Dermis blood vessel endothelial cell (primary cell): Measurements from ENCODE around the gene CASZ1. TPM values are rescaled to one million over a fixed set of nuclear protein-coding genes. Genes with fewer than 3 reads are reported as not detected.

Experiments used
- DNase-seq: peaks from one replicate; pipeline ENCODE4 v3.0.0; 2010
- total RNA-seq: library from RNA; depleted of rRNA; stranded (reverse); fragments of >200 nt; gene quantifications from 2 replicates; pipeline ENCODE4 v1.2.3, GENCODE V29; 2014

Gene CASZ1
- total RNA-seq, 1 donor from 2014 or later = 4.3 TPM

DNA sequence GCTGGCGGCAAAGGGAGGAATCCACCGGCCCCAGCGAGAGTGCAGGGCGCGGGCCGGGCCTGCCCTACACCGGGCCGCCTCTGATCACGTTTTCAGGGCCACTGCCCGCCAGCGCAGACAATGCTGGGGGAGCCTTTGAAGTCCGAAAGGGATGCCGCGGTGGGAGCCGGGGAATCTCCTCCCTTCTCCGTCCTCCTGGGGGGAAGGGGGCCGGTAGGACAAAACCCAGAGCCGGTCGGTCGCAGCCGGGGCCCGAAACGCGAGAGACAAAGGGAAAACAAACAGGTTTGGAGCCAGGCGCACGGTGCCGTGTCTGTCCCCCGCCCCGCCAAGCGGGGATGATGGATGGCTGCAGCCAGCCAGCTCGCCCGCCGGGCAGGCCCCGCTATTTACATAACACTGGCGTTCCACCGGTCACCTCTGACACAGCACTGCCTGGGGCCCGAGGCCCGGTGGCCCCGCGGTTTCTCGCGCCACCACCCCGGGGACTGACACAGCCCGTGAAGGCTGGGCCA is 92.0 kb downstream of the CASZ1 start:
- DNase-seq = no peak

DNA sequence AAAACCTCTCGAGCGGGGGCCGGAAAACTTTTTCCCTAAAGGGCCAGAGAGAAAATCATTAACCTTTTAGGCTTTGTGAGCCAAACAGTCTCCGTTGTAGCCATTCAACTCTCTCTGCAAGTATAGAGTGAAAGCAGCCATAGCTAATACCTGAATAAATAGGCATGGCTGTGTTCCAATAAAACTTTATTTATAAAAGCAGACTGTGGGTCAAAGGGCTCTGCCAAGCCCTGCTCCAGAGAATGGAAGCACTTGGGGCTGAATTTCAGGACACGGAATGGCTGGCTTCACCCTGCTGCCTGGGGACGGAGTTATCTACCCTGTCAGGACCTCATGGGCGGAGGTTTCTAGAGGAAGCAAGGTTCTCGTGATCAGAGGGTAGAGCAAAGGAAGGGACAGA is 92.7 kb downstream of the CASZ1 start:
- no peak for DNase-seq

DNA sequence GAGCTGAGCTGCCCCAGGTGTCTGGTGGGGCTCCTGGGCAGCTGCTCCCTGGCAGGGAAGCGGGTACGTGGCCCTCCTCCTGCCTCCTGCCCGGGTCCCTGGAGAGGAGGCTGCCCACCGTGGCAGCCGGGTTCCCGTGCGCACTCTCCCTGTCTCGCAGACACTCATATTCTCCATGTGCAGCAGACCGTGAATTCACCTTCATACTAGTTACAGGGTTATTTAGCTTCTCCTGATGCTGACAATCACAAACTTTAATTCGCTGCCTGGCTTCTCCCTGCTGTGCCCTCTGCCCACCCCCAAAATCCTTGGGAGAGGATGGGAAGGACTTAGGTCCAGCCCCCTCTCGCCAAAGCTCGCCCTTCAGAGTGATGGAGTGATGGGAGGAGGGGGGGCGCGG is 95.3 kb downstream of the CASZ1 start:
- no peak for DNase-seq

DNA sequence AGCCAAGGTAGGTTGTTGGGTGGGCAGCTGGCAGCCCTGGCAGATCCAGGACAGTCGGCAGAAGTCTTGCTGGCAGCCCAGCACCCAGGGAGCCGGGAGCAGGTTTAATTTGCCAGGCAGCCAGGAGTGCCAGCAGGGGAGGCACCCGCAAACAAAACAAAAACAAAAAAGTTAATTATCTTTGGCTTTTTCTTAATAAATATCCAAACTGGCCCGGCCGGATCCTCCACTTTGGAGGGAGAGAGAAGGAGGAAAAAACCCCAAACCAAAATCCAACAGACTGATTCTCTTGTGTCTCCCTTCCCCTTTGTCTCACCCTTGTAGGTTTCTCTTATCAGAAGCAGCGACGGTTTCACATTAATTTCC is 97.0 kb downstream of the CASZ1 start:
- DNase-seq = no peak

DNA sequence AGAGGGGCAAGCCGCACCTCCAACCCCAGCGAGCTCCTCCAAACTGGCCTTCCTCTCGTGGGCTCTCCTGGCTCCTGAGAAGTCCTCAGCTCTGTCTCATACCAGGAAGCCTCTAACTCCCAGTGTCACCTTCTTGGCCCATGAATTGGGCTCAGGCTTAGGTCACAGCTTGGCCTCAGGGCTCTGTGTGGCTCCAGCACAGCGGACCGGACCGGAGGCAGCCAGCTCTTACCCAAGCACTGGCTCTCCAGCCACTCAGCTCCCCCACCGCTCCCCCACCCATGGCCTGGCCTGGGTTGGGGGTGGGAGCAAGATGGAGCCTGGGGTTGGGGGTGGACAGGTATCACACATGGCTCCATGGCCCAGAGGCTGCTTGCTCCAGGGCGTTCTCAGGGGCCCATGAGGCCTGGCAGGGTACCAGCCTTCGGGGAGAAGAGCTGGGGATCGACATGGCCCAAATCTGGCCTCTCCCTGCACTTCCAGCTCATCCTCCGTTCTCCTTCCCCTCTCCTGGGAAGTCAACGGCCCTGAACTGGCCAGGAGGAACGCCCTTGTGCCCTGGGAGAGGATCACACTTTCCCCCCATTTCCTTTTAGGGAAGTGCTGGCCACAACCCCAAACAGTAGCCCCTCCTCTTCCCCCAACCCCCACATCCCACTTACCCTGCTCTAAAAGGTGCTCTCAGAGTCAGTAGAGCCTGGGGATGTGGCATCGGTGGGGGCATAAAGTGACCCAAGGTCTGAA is 97.5 kb downstream of the CASZ1 start:
- DNase-seq = no peak

DNA sequence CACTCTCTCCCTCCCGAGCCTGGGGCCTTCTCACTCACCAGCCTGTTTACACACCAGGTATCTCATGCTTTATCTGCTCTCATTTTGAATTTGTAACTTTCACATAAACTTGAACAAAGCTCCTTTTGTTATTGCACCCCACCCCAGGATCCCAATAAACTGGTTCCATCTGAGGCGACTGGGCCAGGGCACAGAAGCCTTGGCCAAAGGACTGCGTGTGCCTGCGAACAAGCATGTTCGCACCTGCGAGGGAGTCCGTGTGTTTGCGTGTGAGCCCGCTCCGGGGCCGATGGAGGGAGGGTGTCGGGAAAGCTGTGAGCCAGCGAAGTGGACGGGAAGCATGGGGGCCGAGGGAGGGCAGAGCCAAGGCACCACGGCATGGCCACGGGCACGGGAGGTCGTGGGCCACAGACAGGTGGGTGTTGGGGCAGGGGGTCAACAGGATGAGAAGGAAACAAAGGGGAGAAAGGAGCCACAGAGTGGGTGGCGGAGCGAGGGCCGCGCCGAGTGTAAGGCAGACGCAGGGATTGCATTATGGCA is 98.8 kb downstream of the CASZ1 start:
- no peak for DNase-seq

DNA sequence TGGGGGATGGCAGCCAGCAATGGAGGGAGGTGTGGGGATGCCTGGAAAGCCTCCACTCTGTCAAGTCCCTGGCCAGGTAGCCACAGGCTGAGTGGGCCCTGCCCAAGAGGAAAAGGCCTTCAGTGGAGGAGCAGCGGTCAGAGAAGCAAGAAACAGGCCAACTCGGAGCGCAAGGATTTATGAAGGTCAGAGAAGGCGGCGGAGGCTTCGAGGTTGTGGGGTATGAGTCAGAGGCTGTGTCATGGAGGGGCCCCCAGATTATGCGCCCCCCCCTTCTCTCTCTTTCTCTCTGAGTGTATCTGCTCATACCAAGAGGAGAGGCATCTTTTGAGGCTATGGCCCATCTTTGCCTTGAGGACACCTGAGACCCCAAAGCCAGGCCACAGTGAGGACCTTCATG is 99.5 kb downstream of the CASZ1 start:
- DNase-seq = no peak

DNA sequence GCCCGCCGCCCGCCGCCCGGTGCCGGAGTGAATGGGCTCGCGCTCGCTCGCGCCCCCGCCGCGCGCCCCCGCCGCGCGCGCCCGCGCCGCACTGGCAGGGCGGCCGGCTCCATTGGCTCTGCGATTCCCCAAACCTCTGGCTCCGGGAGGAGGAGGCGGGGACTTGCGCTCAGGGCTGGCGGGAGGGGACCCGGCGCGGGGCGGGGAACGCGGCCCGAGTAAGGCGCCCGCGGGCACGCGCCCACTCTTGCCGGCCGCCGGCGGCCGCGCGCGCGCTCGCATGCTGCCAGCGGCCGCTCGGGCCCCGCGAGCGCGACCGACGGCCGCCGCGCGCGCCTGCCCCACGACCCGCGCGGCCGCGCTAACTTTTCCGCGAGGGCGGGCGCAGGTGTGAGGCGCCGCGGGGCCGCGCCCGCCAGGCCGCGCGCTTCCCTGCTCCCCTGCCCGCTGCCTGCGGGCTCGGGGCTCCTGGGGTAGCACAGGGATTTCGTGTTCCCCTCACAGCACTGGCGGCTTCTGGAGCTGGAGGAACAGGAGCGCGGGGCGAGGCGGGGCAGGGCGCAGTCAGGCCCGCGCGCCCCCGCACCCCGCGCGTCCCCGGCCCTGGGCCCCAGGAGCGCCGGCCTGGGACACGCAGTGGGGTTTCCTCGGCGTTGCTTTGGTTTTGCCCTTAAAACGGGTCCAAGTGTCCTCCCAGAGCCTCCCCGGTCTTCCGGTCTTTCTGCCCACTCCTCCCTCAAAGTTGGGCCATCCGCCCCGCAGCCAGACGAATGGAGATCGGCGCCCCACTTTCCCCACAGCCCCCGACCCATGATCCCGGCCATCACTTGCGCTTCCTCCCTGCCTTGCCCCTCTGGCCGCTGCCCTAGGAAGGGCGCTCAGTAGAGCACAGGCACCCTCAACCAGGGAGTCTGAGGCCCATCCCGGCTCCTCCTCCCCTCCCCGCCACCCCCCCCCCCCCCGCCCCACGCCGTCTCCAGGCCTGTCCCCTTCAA is 101.5 kb downstream of the CASZ1 start:
- DNase-seq = peak; percentile 83

DNA sequence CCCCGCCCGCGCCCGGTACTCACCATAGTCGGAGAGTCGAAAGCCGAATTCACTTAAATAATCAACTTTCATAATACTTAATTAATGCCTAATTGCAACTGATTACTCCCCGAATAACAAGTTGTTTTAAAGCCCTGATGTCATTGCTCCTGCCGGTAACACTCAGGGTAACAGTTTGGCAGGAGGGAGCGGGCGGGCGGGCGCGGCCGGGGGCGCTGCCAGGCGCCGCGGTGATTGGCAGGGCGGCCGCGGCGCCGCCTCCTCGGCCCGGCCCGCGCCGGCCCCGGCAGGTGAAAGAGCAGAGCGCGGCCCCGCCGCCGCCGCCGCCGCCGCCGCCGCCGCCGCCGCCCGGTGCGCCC is 102.2 kb downstream of the CASZ1 start:
- peak; percentile 46 for DNase-seq

DNA sequence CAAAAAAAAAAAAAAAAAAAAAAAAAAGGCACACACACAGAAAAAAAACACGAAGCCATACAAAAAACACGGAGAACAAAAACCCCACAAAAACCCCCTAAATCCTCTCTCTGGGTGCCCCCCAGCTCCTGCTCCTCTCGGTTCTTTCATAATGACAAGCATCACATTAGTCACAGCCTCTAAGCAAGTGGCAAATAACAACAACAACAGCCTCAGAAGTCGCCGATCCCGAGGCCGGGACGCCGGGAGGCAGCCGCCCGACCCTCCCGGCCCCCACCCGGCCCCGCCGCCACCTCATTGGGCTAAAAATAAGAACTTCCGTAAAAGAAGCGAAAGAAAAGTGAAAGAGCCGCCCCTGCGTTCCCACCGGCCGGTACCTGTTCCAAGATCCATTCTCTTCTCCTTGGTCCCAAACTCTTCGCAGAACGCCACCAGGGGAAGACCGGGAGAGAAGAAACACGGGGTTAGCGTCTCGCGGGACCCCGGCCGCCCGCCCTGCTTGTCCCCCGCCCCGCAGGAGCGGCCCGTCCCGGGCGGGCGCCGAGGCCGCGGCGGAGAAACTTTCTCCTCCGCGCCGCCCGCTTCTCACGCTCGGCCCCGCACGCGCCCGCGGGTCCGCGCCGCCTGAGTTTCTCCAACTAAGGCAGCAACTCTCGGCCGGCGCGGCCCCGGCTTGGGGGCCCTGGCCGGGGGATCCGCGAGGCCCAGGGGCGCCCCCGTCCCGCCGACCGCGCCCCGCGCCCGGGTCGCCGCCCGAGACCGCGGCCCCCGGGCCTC is 102.8 kb downstream of the CASZ1 start:
- peak; percentile 49 for DNase-seq

DNA sequence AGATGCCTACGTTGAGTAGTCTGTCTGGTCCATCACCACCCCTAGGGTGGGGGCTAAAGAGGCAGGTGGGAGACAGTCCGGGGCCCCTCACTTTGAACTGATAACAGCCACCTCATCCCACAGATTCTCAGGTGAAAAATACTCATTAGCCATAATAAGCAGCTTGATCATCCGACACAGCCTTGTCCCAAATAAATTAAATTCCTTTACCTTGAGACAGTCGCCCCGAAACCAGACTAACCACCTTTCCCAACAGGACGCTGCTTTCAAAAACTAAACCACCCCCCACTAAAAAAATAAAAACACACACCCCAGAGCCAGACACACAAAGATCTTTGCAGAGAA is 103.3 kb downstream of the CASZ1 start:
- no peak for DNase-seq

DNA sequence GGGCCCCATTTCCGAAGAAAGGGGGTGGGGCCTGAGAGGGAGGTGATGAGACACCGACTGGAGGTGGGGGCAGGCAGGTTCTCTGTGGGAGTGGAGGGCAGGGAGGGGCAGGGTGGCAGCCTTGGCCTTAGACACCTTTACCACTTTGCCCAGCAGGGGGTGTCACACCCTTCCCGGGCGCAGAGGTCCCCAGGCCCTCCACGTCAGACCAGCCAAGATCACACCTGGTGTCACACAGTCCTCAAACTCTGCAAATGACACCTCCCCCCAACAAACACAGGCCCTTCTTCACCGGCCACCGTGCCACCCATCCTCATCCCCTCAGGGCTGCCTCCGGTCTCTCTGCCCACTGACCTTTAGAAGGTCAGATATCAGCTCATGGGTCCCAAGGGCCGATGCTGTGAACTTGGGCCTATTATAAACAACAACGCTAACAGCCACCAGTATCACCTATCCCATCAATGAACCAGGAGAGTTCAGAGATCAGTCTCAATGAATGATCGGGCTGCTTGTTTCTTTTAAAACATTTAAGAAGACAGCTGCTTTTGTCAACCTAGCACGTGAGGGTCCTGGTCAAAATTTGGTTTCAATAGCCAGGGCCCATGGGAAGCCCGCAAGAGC is 103.9 kb downstream of the CASZ1 start:
- DNase-seq = peak; percentile 32

DNA sequence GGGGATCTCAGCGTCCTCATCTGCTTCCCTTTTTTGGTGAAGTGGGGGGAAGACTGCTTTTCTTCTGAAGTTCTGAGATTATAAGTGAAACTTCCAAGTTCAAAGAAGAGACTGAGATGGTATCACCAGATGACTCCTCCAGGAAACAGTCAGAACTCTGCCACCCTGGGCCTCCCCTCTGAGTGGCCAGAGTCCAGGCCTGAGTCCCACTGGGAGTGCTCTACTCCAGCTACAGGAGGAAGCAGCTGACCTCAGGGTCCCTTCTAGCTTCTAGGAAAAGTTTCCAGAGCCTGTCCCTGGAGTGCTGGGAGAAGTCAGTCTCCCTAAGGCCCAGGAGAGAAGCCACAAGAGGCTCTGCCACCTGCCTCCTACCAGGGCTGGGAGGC is 104.7 kb downstream of the CASZ1 start:
- no peak for DNase-seq

DNA sequence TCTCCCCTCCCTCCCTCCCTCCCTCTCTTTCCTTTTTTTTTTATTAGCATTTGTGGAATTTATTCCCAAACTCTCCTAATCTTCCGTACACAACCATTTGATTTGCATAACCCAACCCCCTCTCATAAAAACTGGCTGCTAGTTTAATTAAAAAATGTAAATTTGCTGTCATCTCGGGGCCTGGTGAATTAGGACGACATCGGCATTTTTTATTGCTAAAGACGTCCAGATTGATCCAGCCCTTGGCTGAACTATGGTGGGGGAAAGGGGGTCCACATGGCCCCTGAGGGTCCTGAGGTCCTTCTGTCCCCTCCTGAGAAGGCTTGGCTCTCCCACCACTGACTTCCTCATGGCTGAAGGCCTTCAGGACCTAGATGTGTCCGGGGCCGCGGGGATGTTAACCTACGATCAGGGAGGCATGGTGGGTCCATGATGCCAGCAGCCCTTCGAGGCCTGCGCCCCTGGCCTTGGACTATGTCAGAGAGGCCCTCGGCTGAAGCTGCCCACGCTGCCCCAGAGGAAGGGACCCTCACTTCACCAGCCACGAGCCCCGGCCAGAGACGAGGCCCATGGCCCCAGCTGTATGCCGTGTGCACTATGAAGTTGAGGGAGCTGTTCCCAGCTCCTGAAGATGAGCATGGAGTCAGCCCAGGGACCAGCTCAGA is 105.2 kb downstream of the CASZ1 start:
- DNase-seq = no peak

DNA sequence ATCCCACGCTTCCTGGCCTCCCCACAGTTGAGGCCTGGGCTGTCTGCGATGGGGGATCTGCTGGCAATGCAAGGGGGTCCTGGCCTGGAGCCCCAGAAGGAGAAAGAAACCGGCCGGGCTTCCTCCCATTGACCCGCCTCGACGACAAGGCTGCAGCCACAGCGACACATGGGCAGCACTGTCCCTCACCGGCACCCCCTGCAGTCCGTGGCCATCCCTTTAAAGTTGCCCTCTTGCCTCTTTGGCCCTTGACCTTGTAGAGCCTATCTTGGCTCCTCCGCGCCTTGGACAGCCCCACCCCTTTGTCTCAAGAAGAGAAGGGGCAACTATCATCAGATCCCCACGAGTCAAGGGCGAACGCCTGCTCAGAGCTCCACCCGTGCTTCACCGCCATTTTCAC is 106.0 kb downstream of the CASZ1 start:
- no peak for DNase-seq

DNA sequence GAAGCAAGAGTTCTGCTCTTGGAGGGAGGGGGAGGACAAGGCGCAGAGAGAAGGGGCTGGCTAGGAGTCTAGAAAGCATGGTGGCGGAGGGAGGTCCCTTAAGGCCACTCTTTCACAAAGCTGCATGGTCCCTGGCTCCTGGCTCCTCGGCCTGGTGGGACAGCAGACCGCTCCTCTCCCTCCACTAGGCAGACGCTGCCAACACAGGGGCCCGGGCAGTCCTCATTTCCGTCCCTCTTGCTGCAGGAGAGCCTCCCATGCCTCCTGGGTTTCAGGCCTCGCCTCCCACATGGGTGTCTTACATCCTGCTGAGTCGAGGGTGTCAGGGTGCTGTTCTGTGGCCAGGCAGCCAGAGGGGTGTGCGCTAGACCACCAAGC is 108.0 kb downstream of the CASZ1 start:
- no peak for DNase-seq

DNA sequence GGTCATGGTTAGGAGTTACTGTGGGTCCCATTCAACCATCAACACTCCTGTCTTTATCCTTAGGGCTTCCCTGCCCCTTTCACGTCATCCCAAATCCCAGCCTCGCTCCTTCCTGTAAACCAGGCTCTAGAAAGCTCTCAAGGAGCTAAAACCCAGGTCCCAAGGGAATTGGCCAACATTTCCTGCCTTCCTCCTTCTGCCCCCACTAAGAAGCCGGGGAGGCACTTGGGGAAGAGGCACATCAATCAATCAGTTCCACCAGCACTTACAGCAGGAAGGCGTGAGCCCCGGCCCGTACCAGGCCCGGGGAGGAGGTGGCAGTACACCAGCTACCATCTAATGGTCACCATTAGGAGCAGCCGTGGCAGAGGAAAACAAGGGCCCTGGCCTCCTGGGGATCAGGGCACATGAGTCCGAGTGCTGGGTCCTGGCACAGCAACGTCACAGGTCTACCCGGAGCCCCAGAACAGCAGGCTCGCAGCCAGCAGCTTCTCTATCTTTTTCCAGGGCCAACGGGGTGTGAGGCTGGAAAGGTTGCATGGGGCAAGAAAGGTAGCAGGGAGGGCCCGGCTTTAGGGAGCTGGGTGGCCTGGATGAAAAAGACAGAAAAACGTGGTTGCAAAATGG is 108.6 kb downstream of the CASZ1 start:
- DNase-seq = no peak

DNA sequence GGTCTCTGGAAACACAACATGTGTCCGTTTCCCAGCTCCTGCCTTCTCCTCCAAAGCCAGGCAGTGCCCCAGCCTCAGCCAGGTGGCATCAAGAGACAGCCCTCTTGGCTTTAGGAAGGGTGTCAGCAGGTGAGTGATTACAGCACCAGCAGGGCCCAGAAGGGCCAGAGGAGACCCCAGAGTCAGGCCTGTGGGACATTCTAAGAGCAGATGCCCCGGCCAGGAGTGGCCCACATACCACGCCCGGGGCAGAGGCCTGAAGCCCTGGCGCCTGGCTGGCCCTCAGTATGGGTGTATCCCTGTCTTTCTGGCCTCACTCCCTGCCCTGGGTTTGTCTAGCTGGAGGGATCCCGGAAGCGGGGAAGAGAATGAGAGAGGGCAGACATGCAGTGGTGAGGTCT is 109.2 kb downstream of the CASZ1 start:
- DNase-seq = no peak

DNA sequence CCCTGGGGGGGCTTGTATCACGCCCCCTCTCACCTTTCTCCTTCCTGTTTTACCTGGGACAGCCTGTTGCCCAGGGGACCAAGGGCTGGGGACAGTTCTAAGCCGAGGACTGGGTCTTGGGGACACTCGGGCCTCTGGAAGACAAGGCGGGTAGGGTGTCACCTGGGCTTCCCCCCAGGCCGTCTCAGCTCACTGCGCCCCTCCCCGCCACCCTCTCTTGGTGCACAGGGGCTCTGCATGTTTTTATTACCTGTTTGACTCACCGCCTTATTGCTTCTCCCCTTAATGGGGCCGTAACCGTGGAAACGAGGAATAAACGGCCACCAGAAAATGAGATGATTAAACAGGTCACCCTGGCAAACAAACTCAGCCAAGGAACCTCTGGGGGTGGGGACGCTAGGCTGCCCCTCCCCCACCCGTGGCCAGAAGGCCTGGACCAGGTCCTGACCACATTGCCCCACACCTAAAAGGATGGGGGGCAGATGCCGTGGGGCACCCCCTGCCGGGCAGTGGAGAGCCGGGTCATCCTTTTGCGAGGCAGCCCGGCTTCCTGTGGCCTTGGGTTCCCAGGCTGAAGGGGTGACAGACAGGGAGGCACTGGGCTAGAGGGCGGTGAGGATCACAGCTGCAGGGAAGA is 109.9 kb downstream of the CASZ1 start:
- no peak for DNase-seq

DNA sequence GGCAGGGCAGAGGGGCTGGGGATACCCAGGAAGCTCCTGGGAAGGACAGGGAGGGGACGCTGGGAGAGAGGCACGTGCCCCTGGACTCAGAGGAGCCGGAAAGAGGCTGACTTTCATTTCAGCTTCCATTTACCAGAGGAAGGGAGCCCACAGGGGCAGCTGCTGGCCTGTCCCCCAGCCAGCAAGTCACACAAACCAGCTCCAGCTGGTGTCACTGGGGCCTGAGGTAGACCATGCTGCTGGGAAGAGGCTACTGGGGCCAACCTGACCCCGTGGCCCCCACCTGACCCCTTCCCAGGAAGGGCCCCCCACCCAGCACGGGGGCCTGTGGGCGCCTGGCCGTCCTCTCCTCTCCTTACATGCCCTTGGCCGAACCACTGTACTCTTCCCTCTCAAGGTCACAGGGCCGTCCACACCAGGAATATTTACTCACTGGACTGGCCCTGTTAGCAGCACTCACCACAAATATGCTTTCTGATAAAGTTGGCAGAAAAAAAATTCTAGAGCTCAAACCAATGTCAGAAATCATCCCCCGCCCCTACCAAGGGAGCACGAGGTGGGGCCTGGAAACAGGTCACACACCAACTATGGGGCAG is 110.5 kb downstream of the CASZ1 start:
- DNase-seq = no peak
